HepG2 (cell line): ENCODE data around the gene DUS3L. TPM values are rescaled to one million over a fixed set of nuclear protein-coding genes. Genes with fewer than 3 reads are reported as not detected.

Experiments
- ATAC-seq: fragments of 200-7000 bp; cut with Tn5 transposase; 3 replicates; pipeline ENCODE4 v1.9.1; 2020; ENCODE audit warnings: mild to moderate bottlenecking, moderate library complexity
- BruUV-seq: library from RNA; stranded (reverse); fragments of 400-500 nt; replicated peaks from 2 replicates; lab custom pipeline; 2021; lab: Mats Ljungman, UMichigan
- CTCF ChIA-PET: fragments of 300-600 bp; formaldehyde crosslinking; extraction: SDS; loops from one replicate; lab custom pipeline; 2021; ENCODE audit warnings: low total read pairs, inconsistent platforms, low intra/inter-chr PET ratio; lab: Yijun Ruan, JAX
- POLR2A ChIA-PET: fragments of 350-600 bp; sonication (Branson Sonifier 250); formaldehyde crosslinking; loops from one replicate; lab custom pipeline; 2020; ENCODE audit warnings: antibody characterized with exemption, inconsistent platforms; lab: Yijun Ruan, JAX
- DNase-seq: peaks from one replicate; pipeline ENCODE4 v3.0.0-alpha.2; 2015; ENCODE audit warnings: low spot score
- FAIRE-seq: peaks from 3 replicates; lab custom pipeline; 2011; peaks lifted over from hg19 to GRCh38; lab: Jason Lieb, UNC
- H2AFZ ChIP-seq: one replicate; pipeline ENCODE4 v1.6.1; 2011; ENCODE audit warnings: low read length, inconsistent platforms
- H3K27ac ChIP-seq: fragments of 300-600 bp; 3 replicates; pipeline ENCODE4 v1.8.0; 2011; ENCODE audit warnings: mixed run types, mild to moderate bottlenecking, mixed read lengths, low read length, inconsistent platforms; ENCODE audit not compliant: insufficient read depth; ENCODE audit errors: extremely low read length
- H3K27me3 ChIP-seq, 2 experiments: fragments of 200-600 bp in 1 of 2; 2 replicates in 1 of 2; 3 replicates in 1 of 2; pipeline versions ENCODE4 v1.6.0 to v1.8.0; 2011; ENCODE audit warnings: low read length in 2 of 2, mild to moderate bottlenecking in 2 of 2, moderate library complexity in 2 of 2, inconsistent platforms in 1 of 2; ENCODE audit not compliant: insufficient read depth in 2 of 2, control insufficient read depth in 1 of 2
- H3K36me3 ChIP-seq, 2 experiments: fragments of 200-600 bp in 1 of 2; replicated peaks in 1 of 2; 2 replicates in 1 of 2; 3 replicates in 1 of 2; pipeline versions ENCODE4 v1.5.1 to v1.8.0; 2011; ENCODE audit warnings: low read length in 2 of 2, inconsistent platforms in 1 of 2; ENCODE audit not compliant: insufficient read depth in 2 of 2, control insufficient read depth in 1 of 2
- H3K4me1 ChIP-seq: 2 replicates; pipeline ENCODE4 v1.5.1; 2012; ENCODE audit warnings: low read length, inconsistent platforms; ENCODE audit not compliant: insufficient read depth
- H3K4me2 ChIP-seq: 2 replicates; pipeline ENCODE4 v1.6.0; 2011; ENCODE audit warnings: low read depth, low read length, inconsistent platforms
- H3K4me3 ChIP-seq, 3 experiments: fragments of 200-600 bp in 1 of 3; sonication (generic), shearing (Covaris generic) in 1 of 3; replicated peaks in 1 of 3; 2 replicates each; pipeline ENCODE4 v1.5.1; 2011 to 2016; ENCODE audit warnings: low read length in 3 of 3, inconsistent platforms in 2 of 3, low read depth in 2 of 3, mild to moderate bottlenecking in 2 of 3, control low read depth in 1 of 3, mixed read lengths in 1 of 3; ENCODE audit not compliant: insufficient read depth in 1 of 3
- H3K79me2 ChIP-seq: one replicate; pipeline ENCODE4 v1.6.1; 2011; ENCODE audit warnings: low read length, inconsistent platforms; ENCODE audit not compliant: insufficient read depth
- H3K9ac ChIP-seq: 2 replicates; pipeline ENCODE4 v1.6.0; 2011; ENCODE audit warnings: mild to moderate bottlenecking, low read depth, low read length, inconsistent platforms; ENCODE audit not compliant: insufficient read depth
- H3K9me3 ChIP-seq: 2 replicates; pipeline ENCODE4 v1.5.1; 2012; ENCODE audit warnings: mild to moderate bottlenecking, low read length
- H4K20me1 ChIP-seq: 2 replicates; pipeline ENCODE4 v1.6.0; 2011; ENCODE audit warnings: inconsistent platforms, mild to moderate bottlenecking, low read length, moderate library complexity; ENCODE audit not compliant: insufficient read depth
- CCDC6 ChIP-seq: sonication (generic); formaldehyde crosslinking; IDR thresholded peaks from 2 replicates; pipeline ENCODE4 v1.8.1; 2022; ENCODE audit warnings: mild to moderate bottlenecking, missing genetic modification reagents, moderate library complexity
- ERF ChIP-seq: IDR thresholded peaks from 2 replicates; pipeline ENCODE4 v1.6.1; 2018; ENCODE audit warnings: missing biosample characterization, missing genetic modification reagents
- HDAC1 ChIP-seq: sonication (generic); formaldehyde crosslinking; IDR thresholded peaks from 2 replicates; pipeline ENCODE4 v1.5.1; 2020; ENCODE audit warnings: mild to moderate bottlenecking, missing genetic modification reagents
- HIVEP1 ChIP-seq: sonication (generic); formaldehyde crosslinking; IDR thresholded peaks from 2 replicates; pipeline ENCODE4 v1.4.0; 2020; ENCODE audit warnings: mild to moderate bottlenecking, missing genetic modification reagents
- KAT8 ChIP-seq: IDR thresholded peaks from 2 replicates; pipeline ENCODE4 v1.6.1; 2016; ENCODE audit warnings: missing genetic modification reagents, missing compliant biosample characterization
- KDM1A ChIP-seq: IDR thresholded peaks from 2 replicates; pipeline ENCODE4 v1.6.1; 2016; ENCODE audit warnings: missing compliant biosample characterization
- KLF9 ChIP-seq: IDR thresholded peaks from 2 replicates; pipeline ENCODE4 v1.6.1; 2016; ENCODE audit warnings: low read depth
- MED8 ChIP-seq: sonication (generic); formaldehyde crosslinking; IDR thresholded peaks from 2 replicates; pipeline ENCODE4 v1.8.1; 2023; ENCODE audit warnings: mild to moderate bottlenecking, missing genetic modification reagents; ENCODE audit not compliant: insufficient replicate concordance
- MTA1 ChIP-seq: sonication (generic); formaldehyde crosslinking; IDR thresholded peaks from 2 replicates; pipeline ENCODE4 v1.4.0; 2020; ENCODE audit warnings: missing genetic modification reagents, mild to moderate bottlenecking, borderline replicate concordance
- RARG ChIP-seq: sonication (generic); formaldehyde crosslinking; IDR thresholded peaks from 2 replicates; pipeline ENCODE4 v1.4.0; 2020; ENCODE audit warnings: low read depth, mild to moderate bottlenecking, missing genetic modification reagents
- STAG1 ChIP-seq: sonication (generic); formaldehyde crosslinking; IDR thresholded peaks from 2 replicates; pipeline ENCODE4 v1.4.0; 2020; ENCODE audit warnings: missing genetic modification reagents
- THYN1 ChIP-seq: sonication (generic); formaldehyde crosslinking; IDR thresholded peaks from 2 replicates; pipeline ENCODE4 v1.8.1; 2023; ENCODE audit warnings: low read depth, mild to moderate bottlenecking, moderate library complexity, missing genetic modification reagents, borderline replicate concordance
- ZFP41 ChIP-seq: sonication (generic); formaldehyde crosslinking; IDR thresholded peaks from 2 replicates; pipeline ENCODE4 v1.4.0; 2020; ENCODE audit warnings: mild to moderate bottlenecking, missing genetic modification reagents, borderline replicate concordance
- ZFP90 ChIP-seq: sonication (generic); formaldehyde crosslinking; IDR thresholded peaks from 2 replicates; pipeline ENCODE4 v1.8.0; 2022; ENCODE audit warnings: missing genetic modification reagents, mild to moderate bottlenecking, inconsistent platforms, borderline replicate concordance
- ZNF12 ChIP-seq: sonication (generic); formaldehyde crosslinking; IDR thresholded peaks from 2 replicates; pipeline ENCODE4 v1.5.0; 2020; ENCODE audit warnings: missing genetic modification reagents
- ZNF282 ChIP-seq: fragments of 450-650 bp; IDR thresholded peaks from 2 replicates; pipeline ENCODE4 v1.6.1; 2018; ENCODE audit not compliant: partially characterized antibody
- ZNF546 ChIP-seq: sonication (generic); formaldehyde crosslinking; conservative IDR thresholded peaks from 2 replicates; pipeline ENCODE4 v1.8.1; 2023; ENCODE audit warnings: mild to moderate bottlenecking, missing genetic modification reagents
- ZNF615 ChIP-seq: sonication (generic); formaldehyde crosslinking; IDR thresholded peaks from 2 replicates; pipeline ENCODE4 v1.5.0; 2020; ENCODE audit warnings: mild to moderate bottlenecking, missing genetic modification reagents, borderline replicate concordance
- ZNF75D ChIP-seq: sonication (generic); formaldehyde crosslinking; IDR thresholded peaks from 2 replicates; pipeline ENCODE4 v1.8.1; 2023; ENCODE audit warnings: missing genetic modification reagents, mild to moderate bottlenecking, borderline replicate concordance
- WGBS: methylation state at CpG from one replicate; pipeline ENCODE4 v1.1.6; 2017; ENCODE audit warnings: low lambda C conversion rate; 5-methylcytosine and 5-hydroxymethylcytosine counted together
- in situ Hi-C: cut with HindIII; loops from 2 replicates; pipeline ENCODE4 v1.10.0; 2017; ENCODE audit warnings: low pct_unique_long_range_greater_than_20kb; ENCODE audit not compliant: extremely low pct_ligation_motif_present
- intact Hi-C: fragments of 100-400 bp; cut with micrococcal nuclease; formaldehyde crosslinking; loops from one replicate; pipeline ENCODE4 v1.10.0; 2022; ENCODE audit not compliant: unreplicated experiment
- polyA plus RNA-seq, 8 experiments: library from polyadenylated mRNA; depleted of rRNA in 3 of 8; stranded (reverse) in 7 of 8; unstranded in 1 of 8; fragments of >200 nt; fragmentation: Illumina TruSeq in 4 of 8; extraction: Trizol in 4 of 8; gene quantifications; 2 replicates each; pipeline versions ENCODE4 v1.2.1 to v1.2.3, GENCODE V29; 2011 to 2016; ENCODE audit warnings: low read depth in 4 of 8, missing spikeins in 1 of 8, mixed read lengths in 1 of 8; ENCODE audit not compliant: insufficient read depth in 1 of 8
- total RNA-seq, 5 experiments: library from RNA; depleted of rRNA; stranded (reverse); fragments of >200 nt; fragmentation: Illumina TruSeq; extraction: Trizol; gene quantifications; 2 replicates each; pipeline ENCODE4 v1.2.3, GENCODE V29; 2016; ENCODE audit warnings: low read depth in 1 of 5
- TF ChIP-seq, protein P1 (sequence below), 2 experiments: sonication (generic) in 1 of 2; formaldehyde crosslinking in 1 of 2; IDR thresholded peaks; 2 replicates each; pipeline versions ENCODE4 v1.4.0 to v1.6.1; 2016 to 2020; ENCODE audit warnings: borderline replicate concordance in 1 of 2, low read depth in 1 of 2, mild to moderate bottlenecking in 1 of 2, missing genetic modification reagents in 1 of 2

Gene DUS3L
- total and polyA plus RNA-seq, 2 of the 13 experiments (the other 11 are each of a cell fraction or from before 2014, with no cell fraction given), result 13.3 to 25.1 TPM

DNA sequence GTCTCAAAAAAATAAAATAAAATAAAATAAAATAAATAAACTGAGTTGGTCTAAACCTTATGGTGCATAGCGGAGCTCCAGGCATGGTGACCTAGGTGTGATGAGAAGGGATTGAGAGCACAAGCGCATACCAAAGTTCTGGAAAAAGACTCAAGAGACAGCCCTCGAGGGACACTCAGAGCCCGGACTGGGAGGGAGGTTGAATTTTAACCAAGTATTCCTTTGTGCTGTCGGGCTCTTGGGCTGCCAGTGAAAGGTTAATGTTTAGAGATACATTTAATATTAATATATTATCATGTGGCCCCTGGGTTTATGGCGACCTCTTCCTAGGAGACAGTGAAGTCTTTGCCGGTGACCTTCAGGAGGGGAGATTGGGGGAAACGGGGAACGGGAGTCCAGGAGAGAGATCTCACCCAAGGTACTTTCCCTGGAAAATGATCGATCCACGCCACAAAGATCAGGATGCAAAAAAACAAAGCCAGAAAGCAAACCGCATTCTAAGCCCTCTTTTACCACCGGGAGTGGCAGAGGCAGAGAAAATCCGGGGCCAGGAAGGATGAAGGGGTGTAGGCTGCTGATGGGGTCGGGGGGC is 46.9 kb upstream of the DUS3L start (continued):
- TF ChIP-seq THYN1 (CRISPR knock-in tag), result no peak
- peak; percentile 51 for TF ChIP-seq HDAC1 (CRISPR knock-in tag)
- TF ChIP-seq, all 625 proteins: peak for 24

DNA sequence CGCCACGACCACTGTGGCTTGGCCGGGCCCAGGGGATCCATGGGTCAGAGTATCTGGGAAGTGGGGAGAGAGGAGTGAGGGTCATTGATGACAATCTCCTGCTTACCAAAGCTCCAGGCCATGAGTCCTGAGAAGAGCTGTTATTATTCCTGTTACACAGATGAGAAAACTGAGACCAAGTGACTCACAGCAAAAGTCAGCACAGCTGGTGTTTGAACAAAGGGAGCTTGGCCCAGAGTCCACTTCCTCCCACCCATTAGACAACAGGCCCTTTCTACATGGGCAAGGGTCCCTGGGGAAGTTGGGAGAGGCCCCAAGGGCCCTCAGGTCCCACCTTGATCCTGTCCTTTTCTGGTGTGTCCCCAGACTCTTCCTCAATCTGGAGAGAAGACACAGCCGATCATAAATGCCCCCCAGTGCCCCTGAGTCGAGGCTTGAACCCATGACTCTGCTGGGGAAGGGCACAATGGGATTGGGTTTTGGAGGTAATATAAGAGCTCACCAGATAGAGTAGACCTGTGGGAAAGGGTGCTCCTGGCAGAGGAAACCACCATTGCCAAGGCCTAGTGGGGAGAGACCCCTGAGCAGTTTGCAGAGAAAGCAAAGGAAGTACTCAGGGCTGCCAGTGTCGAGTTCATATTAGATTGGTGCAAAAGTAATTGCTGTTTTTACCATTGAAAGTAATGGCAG is 41.7 kb upstream of the DUS3L start:
- Histone ChIP-seq H3K4me1 (peaks cover 54% of the 10 kb centered on the region), H3K79me2 (peaks cover 14% of the 10 kb centered on the region), H2AFZ (no peak overlapping the region), H3K9ac (no peak overlapping the region), H3K27me3 (no peaks in the 10 kb centered on the region; a peak in 1 of 5 replicates), H3K4me2 (no peak overlapping the region), H3K36me3 (peaks cover 0 to 5% of the 10 kb centered on the region in 2 experiments; a peak in 2 of 5 replicates), H3K9me3 (no peaks in the 10 kb centered on the region), H4K20me1 (no peaks in the 10 kb centered on the region), H3K4me3 (no peak overlapping the region), H3K27ac (no peak overlapping the region)
- in situ Hi-C loops, result no loop called here
- FAIRE-seq, result no peak
- DNase-seq, result no peak
- no TSS peak for BruUV-seq
- WGBS, result 95% methylated on average over 5 of the region's 6 CpGs
- ATAC-seq, result no peak
- ChIA-PET POLR2A (interaction anchor here (0.9 to 1.3 kb wide), 2 partner anchors 10 to 71 kb away, joined by 3 to 4 read pairs; partner anchors contain the start of gene NDUFA11), CTCF (no interaction called here)
- intact Hi-C loops, result no loop called here
- TF ChIP-seq CCDC6 (CRISPR knock-in tag), result no peak
- no peak for TF ChIP-seq ZNF615 (CRISPR knock-in tag)
- TF ChIP-seq RARG, result no peak
- no peak for TF ChIP-seq ZNF546 (CRISPR knock-in tag)
- TF ChIP-seq ZNF12 (CRISPR knock-in tag), result no peak
- no peak for TF ChIP-seq MTA1 (CRISPR knock-in tag)
- no peak for TF ChIP-seq KAT8 (CRISPR knock-in tag)
- TF ChIP-seq, protein P1, sequence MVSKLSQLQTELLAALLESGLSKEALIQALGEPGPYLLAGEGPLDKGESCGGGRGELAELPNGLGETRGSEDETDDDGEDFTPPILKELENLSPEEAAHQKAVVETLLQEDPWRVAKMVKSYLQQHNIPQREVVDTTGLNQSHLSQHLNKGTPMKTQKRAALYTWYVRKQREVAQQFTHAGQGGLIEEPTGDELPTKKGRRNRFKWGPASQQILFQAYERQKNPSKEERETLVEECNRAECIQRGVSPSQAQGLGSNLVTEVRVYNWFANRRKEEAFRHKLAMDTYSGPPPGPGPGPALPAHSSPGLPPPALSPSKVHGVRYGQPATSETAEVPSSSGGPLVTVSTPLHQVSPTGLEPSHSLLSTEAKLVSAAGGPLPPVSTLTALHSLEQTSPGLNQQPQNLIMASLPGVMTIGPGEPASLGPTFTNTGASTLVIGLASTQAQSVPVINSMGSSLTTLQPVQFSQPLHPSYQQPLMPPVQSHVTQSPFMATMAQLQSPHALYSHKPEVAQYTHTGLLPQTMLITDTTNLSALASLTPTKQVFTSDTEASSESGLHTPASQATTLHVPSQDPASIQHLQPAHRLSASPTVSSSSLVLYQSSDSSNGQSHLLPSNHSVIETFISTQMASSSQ (IDR thresholded peaks at IDR 0.05; ENCODE audit: low read depth), result no peak
- TF ChIP-seq, protein P1 (CRISPR knock-in tag; IDR thresholded peaks at IDR 0.05; ENCODE audit: borderline replicate concordance), result no peak
- TF ChIP-seq ZFP41 (CRISPR knock-in tag), result no peak
- no peak for TF ChIP-seq ERF
- TF ChIP-seq ZNF75D (CRISPR knock-in tag), result no peak
- TF ChIP-seq ZNF282, result no peak
- no peak for TF ChIP-seq KLF9 (CRISPR knock-in tag)
- TF ChIP-seq HIVEP1 (CRISPR knock-in tag), result no peak
- no peak for TF ChIP-seq MED8
- TF ChIP-seq KDM1A (CRISPR knock-in tag), result no peak
- TF ChIP-seq STAG1, result no peak
- TF ChIP-seq ZFP90 (CRISPR knock-in tag), result no peak
